Activated CD4-positive, CD25-positive, alpha-beta regulatory T cell (primary cell): Measurements from ENCODE around the gene EBLN2.
A peak's percentile ranks its signal among the peaks of the same experiment; 100 is the strongest.
"Not testable (repeated sequence)": the region's sequence is repeated elsewhere in the genome, so short reads cannot be mapped to it uniquely, and the experiment has no call there.

ENCODE experiments used
- DNase-seq, 4 experiments: peaks; one replicate each; lab custom pipeline; 2025; lab: John Stamatoyannopoulos, UW

The EBLN2 gene

GRCh38 chr3:73060302-73060723 lies 1.1 kb upstream of the EBLN2 start:
- no peak for DNase-seq

DNA sequence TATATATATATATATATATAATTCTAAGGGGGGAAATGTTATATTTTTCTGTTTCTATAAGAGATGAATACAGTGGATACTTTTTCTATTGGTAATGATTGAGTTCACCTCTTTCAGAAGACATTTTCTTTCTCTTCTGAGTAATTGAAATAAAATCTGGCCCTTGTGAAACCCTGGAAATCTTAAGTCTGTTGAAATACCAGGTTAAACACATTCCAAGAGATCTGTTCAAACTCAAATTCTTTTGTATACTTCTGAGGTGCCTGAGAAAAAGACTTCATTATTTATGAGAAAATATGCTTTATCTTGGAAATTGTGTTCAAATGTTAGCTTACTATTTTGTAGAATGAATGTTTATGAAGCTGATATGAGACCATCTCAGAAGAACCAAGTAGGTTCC lies 4.8 kb downstream of the EBLN2 start:
- DNase-seq, result not testable (repeated sequence)

GRCh38 chr3:73068419-73068818 lies 7.0 kb downstream of the EBLN2 start:
- no peak for DNase-seq

DNA sequence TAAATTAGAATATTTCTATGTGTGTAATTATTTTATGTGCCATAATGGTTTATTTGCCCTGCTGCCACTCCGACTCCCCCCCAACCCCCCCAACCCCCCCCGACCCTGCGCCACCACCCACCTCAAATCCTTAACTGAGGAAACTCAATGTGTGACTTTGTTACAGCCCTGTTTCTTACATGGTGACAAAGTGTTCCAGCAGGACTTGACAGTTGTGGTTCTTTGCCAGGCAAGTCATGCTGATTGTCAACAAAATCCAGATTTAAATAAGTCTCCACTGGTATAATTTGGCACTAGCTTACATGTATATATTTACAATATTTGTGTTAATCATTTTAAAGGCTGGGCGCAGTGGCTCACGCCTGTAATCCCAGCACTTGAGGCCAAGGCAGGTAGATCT lies 7.7 kb downstream of the EBLN2 start:
- DNase-seq, result no peak

GRCh38 chr3:73069775-73070444 lies 8.5 kb downstream of the EBLN2 start:
- no peak for DNase-seq

GRCh38 chr3:73070675-73071575 lies 9.5 kb downstream of the EBLN2 start:
- DNase-seq, result no peak

DNA sequence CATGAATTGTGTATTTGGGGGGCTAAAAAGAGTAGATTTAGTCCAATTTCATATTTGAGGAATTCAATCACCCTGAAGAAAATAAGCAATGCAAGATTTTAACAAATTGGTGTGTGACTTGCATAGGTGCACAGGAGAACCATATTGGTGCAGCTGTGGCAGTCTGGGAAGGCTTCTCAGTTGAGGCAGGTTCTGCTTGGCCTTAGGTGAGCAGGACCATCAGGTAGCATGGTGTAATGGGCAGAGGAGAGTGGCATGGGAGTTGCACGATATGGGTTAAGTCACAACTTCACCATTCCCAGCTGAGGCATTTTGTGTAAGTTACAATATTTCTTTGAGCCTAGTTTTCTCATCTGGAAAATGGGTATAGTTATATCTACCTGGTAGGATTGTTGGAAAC lies 10.5 kb downstream of the EBLN2 start:
- DNase-seq, result no peak

DNA sequence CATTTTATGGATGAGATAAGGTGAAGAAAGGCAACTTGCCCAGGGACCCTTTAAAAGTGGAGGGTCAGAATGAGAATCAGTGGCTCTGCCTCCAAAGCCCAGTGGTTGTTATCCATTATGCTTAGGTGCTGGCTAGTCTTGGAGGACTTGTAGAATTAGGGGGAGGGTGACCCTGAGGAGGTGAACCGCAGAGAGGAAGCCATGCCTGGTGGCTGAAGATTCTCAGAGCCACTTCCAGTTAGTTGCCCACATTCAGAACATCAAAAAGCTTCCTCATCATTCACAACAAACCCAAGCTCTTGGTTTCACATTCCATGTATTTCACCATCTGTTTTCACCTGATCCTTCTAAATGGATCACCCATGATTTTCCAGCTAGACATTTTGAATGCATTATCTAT lies 11.2 kb downstream of the EBLN2 start:
- no peak for DNase-seq

- no peak for DNase-seq
Observed at GRCh38 chr3:73073091-73073707, 11.7 kb downstream of the EBLN2 start.

- no peak for DNase-seq
Observed at GRCh38 chr3:73074781-73075180, 13.3 kb downstream of the EBLN2 start.

DNA sequence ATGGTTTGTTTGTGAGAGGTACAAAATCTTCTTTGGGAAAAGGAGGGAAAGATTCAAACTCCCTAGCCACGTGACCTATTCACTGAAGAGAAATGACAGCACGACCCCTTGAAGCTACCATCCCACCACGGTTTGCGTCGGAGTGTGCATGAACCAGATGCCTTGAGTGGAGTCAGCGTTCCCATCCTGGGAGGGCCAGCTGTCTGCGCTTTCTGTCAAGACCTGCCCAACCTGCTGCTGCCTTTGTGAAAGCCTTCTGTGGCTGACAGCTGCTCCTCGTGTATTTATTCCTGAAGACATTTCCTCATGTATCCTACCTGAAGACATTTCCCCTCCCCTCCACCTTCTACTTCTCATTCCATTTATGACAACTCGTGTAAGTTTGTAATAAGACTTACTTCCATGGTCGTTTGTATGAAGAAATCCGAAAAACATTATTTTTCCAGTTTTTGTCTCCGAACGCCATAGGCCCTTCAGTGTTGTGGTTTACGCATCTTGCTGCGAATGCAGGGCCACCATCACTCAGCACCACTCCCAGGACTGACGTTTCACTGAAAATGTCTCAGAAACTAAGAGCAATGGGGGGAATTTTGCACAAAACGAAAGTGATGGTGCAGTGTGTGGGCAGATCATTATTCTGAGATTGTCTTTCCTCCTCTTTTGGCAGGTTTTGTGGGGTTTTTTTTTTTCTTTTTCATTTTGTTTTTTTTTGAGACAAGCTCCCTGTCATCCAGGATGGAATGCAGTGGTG lies 18.9 kb downstream of the EBLN2 start:
- no peak for DNase-seq

DNA sequence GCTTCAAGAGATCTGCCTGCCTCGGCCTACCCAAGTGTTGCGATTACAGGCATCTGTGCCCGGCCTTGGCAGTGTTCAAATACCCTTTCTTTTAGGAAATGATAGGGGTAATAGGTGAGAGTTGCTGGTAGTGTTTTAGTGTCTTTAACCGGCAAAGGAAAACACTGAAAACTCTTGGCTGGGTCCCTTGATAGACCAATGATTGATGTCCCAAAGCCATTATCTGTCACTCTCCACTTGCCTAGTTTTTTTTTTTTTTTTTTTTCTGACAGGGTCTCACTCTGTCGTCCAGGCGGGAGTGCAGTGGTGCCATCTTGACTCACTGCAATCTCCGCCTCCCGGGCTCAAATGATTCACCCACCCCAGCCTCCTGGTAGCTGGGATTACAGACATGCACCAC lies 19.7 kb downstream of the EBLN2 start:
- no peak for DNase-seq

DNA sequence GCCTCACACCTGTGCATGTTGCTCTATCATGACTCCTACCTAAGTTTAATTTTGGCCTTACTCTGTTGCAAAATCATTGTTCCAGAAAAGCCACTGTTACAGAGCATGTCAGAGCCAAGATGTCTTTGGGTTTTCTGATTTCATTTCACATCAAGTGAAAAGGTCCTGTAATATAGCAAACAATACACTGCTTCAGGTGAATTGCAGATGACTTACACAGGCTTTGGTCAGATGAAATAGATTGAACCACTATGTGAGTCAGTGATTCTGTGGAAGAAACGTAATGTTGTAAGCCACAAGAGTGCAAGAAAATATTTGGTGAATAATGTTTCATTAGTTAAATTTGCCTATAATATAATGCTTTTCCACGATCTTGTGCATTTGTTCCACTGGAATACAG lies 22.7 kb downstream of the EBLN2 start:
- DNase-seq, result no peak

- peak in 3 of 4 experiments; percentile 3 to 18 (median 14) for DNase-seq
Observed at GRCh38 chr3:73086071-73086494, 24.6 kb downstream of the EBLN2 start.

DNA sequence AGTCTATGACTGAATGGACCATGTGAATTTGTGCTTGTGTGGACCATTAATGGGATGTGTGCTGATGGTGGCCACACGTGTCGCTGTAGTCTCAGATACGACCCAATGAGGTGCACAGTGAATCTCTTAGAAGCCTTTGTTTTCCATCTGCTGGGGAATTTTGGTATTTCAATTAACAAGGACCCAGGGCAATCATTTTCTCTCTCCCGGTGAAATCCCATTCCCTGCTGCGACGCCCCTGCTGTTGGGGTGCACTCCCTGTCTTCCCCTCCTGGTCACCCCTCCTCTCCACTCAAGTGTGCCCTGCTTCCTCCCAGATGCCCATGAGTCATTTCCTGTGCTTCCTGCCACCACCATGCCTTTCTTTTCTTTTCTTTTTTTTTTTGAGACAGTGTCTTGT lies 32.7 kb downstream of the EBLN2 start:
- no peak for DNase-seq

GRCh38 chr3:73094951-73095350 lies 33.5 kb downstream of the EBLN2 start:
- DNase-seq, result no peak

DNA sequence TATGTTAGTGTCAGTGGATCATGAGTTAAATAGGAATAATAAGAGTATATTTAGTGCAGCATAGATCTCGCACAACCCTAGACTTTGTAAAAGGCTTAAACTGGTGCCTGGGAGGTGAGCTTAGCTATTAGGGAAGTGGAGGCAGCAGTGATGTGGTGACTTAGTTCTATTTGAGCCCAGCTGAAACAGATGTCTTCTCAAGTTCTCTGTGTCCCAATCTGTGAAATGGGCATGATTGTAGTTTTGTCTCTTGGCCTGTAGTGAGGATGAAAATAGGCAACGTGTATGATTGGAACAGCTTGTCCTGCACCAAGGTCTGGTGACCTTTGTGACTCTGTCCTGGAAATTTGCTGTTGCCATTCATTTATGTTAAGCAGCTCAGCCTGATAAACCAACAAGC lies 34.7 kb downstream of the EBLN2 start:
- no peak for DNase-seq

DNA sequence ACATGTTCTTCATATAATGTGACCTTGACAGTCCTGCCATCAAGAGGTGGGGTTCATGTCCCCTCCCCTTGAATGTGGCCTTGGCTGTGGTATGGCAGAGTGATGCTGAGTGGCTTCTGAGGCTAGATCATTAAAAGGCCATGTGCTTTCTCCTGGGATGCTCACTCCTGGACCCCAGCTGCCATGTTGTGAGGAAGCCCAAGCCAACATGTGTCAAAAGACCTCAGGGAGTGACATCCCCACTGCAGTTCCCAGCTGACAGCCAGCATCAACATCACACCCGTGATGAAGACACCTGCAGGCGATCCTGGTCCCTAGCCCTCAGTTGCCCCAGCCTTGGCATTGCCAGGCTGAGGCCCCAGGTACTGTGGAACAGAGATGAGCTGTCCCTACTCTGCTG lies 36.6 kb downstream of the EBLN2 start:
- no peak for DNase-seq

GRCh38 chr3:73098873-73099272 lies 37.4 kb downstream of the EBLN2 start:
- DNase-seq, result no peak

GRCh38 chr3:73100741-73101559 lies 39.5 kb downstream of the EBLN2 start:
- peak; percentile 34 to 69 (median 56) for DNase-seq

GRCh38 chr3:73101881-73102280 lies 40.4 kb downstream of the EBLN2 start:
- DNase-seq, result no peak
